CD4-positive, alpha-beta T cell treated with Interleukin-2 at 100 ng/mL for 4 hours (primary cell): ENCODE data around the gene PRKCE.

Source experiments
- DNase-seq: peaks from one replicate; pipeline ENCODE4 v3.0.0-alpha.2; 2020; ENCODE audit warnings: low spot score

The PRKCE gene

DNA sequence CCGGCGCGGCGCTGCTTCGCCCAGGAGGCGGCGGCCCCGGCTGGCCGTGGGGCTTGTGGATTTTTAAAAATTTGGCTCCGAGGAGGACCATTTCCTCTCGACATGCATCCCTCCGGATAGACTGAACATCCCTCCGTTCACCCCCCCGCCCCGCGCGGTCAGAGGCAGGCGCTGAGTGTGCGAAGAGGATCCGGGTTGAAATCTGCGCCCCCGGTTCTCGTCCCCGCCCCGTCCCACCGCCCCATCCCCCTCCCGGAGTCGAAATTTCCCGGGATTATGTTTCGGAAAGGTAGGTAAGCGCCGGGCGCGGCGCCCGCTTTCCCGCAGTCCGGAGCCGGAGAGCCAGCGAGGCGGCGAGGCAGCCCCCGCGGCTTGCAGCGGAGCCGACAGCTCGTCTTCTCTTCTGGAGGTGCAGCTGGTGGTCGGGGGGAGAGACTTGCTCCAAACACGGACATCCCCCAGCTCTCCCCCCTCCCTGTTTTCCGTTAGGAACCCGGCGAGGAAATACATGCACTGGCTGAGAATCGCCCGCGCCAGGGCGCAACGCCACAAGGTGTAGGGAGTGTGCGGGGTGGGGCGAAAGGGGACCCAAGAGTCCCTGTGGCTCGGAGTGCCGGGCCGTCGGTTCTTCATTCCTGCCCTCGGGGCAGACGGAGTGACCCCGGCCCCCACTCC is at the start of gene PRKCE:
Gene PRKCE (plus strand): TSS at position 261 of the 675 bp plus-strand sequence.
- DNase-seq = peak; percentile 52

DNA sequence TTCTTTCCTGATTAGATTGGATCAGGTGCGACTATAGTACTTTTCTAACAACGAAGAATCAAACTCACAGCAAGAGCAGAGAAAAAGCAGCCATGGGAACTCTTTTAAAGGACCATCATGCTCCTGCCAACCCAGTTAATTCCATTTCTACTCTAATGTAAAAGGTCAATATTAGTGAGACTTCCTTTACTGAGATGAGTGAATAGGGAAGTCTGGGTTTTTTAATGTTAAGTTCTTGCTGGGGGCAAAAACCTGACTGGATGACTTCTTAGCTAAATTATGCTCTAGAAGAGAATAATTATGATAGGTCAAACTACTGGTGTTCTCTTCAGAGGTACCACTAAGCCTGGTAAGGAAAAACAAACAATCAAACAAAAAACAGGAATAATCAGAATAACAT is 48.9 kb upstream of the PRKCE start:
- no peak for DNase-seq

DNA sequence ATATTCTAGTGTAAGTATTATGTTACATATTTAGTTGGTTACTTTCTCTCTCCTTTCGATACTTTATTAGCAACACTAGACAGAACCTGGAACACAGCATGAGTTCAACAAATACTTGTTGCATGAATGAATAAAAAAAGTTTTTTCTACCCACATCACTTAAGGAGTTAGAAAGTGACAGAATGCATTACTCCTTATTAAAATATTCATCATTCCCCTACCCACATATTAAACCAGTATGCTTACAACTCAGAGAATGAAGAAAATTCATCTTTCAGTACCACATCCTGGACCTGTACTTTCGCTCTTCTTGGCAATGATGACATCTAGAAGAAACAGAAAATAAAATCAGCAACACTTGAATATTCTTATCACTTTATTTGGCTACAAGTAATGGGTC is 46.4 kb upstream of the PRKCE start:
- no peak for DNase-seq

DNA sequence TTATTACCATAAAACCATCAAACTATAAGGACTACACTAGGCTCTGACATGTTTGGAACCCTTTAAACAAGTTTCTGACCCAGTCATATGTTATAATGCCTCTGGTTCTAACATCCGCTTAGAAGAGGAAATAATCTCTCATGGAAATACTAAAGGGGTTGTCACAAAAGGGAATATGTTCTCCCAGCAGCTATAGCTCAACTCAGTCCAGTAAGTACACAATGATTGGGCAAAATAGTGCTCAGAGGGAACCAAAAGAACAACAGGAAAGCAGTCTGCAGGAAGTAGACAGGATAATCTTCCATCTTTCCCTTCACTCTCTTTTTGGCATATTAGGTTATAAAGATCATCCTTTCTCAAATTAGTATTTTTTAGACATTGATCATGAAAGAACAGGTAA is 44.7 kb upstream of the PRKCE start:
- no peak for DNase-seq

DNA sequence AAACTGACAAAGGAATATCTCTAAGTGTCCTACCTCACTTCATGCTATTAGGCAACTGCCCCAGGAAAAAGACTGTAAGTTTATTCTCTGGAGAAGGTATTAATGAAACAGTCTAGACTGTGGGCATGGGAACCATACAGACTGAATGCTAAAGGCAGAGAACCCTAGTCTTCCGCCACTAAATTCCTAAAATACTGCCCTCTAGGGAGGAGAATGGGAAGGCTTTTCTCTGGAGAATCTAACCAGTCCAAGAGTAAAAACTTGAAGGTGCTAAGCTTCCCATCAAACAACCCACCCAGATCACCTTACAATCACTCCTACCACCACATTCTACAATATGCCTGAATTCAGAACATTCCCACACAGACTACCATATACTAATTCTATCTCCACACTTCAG is 43.8 kb upstream of the PRKCE start:
- DNase-seq = no peak

DNA sequence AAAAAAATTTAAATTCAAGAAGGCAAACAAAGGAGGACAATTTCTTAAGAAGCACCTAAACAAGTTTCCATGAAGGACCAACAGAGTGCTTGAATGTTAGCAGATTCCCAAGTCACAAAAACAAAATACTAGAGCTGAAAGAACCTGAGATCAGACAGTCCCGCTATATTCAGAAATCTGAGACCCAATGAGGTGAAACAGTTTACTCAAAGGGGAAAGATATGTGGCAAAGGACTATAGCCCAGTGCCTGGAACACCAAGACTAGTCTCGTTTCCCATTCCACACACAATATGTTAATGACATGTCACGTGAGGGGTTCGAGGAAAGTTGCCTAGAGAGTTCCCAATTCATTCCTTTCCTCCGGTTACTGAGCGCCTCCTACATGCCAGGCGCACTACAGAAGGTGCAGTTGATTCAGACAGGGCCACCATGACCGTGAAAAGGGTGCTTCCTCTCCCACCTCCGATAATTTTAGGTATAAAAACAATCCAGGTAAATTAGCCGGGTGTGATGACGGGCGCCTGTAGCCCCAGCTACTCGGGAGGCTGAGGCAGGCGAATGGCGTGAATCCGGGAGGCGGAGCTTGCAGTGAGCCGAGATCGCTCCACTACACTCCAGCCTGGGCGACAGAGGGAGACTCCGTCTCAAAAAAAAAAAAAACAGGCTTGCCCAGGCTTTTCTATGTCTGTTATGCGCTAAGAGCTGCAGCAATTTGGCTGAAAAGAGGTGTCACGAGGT is 41.0 kb upstream of the PRKCE start:
- peak; percentile 24 for DNase-seq

DNA sequence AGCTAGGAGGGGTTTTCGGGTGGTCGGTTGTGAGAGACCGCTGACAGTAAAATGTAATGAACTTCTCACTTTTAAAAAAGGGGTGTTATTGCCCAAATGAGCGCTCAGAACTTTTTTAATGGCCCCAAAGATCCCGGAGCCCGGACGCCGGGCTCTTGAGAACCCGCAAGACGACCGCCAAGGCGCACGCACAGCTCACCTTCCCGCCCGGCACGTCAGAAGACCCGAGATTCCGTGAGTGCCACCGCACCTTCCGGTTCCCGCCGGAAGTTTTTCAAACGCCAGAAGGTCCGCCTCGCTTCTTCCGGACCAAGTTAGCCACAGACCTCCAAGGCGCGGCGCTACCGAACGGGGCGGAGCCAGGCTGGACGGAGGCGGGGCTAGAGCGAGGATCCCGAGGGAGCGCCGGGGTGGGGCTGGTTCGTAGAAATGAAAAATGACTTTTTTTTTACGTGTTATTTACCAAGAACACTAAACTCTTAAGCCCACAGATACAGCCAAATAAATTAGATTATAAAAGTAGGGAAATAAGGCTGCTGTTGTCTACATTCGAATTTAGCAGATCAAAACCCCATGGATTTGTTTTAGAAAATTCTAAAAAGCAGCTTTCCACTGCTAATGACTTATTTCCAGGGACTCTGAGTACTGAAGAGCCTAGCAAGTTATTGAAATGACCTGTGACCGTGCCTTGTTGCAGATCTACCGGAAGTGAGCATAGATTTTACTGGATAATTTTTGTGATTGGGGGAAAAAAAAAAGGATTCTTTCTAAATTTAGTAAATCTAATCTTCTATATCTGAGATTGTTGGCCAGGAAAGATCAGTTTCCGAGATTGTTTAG is 40.2 kb upstream of the PRKCE start, which contains the start of gene SRBD1:
Gene SRBD1 (minus strand): TSS at position 248 of the 840 bp plus-strand sequence. CDS start 5,826 bp downstream, outside the sequence.
- peak; percentile 88 for DNase-seq

DNA sequence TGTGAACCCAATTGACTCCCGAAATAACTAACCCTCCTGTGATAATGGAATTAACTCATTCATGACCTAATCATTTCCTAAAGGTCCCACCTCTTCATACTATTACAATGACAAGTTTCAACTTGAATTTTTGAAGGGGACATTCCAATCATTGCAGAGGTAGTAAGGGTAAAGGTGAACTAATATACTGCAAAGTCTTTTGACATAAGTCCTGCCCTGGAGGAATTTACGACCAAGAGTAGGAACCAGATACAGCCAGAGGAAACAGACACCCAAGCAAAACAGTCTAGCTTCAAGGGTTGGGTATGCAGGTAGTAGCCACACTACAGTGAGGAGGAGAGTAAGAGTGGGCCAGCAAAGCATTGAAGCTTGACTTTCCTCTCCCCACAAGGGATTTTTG is 39.2 kb upstream of the PRKCE start:
- no peak for DNase-seq

DNA sequence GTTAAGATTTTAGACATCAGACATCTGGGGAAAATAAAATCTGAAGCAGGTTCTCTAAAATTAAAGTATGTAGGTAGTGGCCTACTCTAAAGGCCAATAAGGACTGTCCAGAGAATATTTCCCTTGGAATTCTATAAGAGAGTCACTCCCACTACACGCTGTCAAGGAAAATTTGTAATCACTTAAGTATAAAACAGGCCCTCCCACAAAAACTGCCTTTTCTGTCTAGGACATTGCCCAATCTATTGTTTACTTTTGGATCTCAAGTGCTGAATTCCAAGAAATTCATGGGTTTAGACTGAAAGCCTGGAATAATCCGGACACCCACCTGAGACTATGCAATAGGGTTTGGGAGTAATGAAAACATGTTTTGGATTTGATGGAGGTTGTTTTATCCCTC is 38.7 kb upstream of the PRKCE start:
- DNase-seq = no peak

DNA sequence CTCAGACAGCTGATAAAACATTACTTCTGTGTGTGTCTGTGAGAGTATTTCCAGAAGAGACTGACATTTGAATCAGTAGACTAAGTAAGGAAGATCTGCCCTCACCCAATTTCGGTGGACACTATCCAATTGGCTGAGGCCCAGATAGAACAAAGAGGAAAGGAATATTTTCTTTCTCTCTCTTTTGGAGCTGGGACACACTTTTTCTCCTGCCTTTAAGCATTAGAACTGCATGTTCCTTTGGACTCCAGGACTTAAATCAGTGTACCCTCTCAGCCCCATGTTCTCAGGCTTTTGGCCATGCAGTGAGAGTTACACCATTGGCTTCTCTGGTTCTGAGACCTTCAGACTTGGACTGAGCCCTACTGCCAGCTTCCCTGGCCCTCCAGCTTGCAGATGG is 37.1 kb upstream of the PRKCE start:
- DNase-seq = no peak

DNA sequence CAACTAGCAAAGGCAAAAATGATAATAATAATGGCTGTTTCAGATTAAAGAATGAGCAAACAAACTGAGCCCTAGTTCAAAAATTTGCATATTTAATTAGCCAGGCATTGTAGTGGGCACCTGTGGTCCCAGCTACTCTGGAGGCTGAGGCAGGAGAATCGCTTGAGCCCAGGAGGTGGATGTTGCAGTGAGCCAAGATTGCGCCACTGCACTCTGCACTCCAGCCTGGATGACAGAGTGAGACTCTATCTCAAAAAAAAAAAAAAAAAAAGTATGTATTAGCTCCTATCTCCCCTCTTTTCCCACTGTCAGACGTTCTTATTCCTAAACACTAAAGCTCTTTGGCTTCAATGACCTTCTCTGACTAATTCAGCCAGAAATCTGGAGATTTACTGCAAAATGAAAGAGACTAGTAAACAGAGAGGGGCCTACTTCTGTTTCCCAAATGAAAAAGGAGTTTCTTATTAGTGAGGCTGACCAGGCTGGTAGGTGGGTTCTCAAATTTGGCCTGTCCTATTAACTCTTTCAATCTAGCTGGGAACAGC is 36.5 kb upstream of the PRKCE start:
- DNase-seq = no peak

DNA sequence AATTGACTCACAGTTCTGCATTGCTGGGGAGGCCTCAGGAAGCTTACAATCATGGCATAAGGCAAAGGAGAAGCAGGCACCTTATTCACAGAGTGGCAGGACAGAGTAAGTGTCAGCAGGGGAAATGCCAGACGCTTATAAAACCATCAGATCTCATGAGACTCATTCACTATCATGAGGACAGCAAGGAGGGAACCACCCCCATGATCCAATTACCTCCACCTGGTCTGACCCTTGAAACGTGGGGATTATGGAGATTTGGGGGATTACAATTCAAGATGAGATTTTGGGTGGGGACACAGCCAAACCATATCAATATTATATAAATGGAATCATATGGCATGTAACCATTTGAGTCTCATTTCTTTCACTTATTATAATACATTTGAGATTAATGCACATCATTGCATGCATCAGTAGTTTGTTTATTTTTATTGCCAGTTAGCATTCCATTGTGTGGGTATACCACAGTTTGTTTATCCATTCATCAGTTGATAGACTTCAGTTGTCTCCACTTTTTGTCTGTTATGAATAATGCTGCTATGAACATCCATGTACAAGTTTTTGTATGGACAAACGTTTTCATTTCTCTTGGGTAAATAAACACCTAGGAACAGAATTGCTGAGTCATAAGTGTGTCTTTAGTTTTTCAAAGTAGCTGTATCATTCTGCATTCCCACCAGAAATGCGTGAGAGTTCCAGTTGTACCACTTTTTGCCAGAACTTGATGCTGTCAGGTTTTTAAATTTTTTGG is 34.6 kb upstream of the PRKCE start:
- no peak for DNase-seq

DNA sequence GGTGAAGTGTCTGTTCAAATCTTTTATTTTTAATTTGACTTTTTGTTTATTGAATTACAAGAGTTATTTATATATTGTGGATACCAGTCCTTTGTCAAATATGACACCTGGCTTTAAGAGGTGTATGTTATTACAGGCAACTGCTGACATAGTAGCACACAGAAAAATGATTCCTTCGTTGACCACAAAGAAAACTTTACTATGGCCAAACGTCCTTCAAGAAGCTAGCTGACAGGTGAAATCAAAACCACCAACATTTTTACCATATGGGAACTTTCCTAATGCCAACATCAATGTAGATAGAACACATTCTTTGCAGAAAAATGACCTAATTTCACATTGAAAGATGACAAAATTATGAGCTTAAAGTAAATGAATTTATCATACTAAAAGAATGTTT is 34.0 kb upstream of the PRKCE start:
- no peak for DNase-seq

DNA sequence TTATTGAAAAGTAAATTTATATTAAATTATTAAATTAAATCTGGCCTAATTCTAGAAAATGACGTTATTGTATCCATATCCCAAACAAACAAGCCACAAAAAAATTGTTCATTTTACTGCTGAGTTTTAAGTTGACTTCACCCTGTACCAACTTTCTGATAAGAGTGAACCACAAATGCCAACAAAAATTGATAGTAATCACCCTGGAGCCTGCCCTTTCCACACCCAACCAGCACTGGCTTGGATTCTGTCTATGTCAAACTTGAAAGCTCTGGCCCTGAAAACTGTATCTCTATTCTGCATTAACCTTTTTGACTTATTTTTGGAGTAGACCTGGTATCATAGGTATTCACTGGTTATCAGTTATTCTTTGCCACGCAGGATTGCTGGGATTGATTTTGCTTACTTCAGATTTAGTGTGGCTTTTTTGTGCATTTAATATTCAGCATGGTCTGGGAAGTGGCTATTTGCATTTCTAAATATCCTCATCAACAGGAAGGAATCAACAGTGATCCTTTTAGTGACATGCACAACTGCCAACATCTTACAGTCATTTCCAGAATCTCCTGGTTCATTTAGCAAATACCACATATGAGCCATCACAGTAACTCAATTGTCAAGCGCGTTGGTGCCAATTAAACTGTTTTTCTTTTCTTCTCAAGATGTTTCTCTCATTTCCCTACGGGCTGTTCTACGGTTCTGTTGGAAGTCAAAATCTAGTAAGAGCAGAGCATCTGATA is 29.0 kb upstream of the PRKCE start:
- no peak for DNase-seq

DNA sequence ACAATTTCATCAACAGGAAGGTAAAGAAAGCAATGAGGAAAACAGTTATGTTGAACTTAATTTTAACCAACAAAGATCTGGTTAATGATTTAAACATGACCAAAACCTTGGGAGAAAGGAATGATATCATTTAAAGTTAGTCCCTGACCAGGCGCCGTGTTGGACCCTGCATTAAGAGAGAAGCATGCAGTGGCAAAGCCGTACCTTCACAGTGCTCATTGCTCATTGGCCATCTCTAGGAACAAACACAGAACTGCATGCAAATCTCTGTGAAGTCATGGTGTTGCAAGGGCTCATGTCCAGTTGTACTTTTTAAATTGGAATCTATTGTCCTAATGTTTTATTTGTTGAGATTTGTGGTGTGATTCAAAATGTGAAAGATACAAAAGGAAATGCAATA is 28.4 kb upstream of the PRKCE start:
- no peak for DNase-seq

DNA sequence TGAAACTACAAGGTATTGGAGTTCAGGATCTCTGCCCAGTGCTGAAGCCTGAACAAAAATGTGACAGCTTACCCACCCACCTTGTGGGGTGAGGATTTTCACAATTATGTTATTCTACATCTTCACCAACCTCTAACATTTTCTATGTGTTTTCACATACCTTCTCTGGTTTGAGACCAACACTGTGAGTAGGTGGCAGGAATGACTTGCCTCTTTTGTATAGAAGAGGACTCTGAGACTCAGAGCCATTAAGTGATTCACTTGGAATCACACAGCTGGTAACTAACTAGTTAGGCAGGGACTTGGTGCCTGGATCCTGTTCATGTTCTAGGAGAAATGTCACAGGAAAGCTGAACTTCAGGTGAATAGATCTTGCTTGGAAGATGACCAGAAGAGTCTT is 25.7 kb upstream of the PRKCE start:
- DNase-seq = no peak

DNA sequence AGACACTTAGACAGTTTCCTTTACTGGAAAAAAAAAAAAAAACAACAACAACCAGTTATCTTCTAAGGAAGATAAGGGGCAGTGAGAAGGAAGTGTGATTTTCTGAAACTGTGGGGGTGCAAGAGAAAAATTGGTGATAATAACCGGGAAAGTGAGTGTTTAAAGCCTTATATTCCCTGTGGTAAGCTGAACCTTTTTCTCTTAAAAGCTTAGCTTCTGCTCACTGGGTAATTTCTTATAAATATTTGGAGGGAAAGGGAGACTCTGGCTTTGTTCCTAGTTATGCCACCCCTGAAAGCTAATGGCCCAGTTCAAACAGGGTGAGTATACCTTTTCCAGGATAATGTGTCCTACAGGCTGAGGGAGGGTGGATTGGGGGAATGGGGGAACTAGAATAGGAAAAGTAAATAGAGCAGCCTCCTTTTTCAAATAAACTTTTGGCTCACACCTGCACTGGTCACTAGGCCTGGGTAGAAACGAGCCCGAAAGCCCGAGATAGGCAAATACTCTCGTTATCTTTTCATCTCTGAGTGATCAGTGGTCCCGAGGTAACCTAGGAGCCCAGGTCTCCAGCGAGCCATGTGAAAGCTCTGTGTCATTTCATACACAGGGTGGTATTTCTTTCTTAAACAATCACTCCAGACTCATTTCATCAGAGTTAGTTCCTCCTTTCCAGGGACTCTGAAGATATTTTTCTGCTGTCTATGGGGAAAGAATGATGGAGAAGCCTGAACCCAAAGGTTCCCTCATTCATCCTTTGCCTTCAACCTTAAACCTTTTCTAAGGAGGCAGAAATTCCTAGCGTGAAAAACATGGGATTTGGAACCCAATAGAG is 24.9 kb upstream of the PRKCE start:
- no peak for DNase-seq

DNA sequence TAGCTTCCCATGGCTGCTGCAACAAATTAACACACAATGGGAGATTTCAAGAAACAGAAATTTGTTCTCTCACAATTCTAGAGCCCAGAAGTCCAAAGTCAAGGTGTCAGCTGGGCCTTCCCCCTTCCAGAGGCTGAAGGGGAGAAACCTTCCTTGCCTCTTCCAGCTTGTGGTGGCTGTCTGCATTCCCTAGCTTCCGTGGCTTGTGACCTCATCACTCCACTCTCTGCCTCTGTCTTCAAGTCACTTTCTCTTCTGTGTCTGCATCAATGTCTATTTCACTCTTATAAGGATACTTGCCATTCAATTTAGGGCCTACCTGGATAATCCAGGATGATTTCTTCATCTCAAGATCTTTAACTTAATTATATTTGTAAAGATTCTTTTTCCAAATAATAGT is 23.6 kb upstream of the PRKCE start:
- no peak for DNase-seq

DNA sequence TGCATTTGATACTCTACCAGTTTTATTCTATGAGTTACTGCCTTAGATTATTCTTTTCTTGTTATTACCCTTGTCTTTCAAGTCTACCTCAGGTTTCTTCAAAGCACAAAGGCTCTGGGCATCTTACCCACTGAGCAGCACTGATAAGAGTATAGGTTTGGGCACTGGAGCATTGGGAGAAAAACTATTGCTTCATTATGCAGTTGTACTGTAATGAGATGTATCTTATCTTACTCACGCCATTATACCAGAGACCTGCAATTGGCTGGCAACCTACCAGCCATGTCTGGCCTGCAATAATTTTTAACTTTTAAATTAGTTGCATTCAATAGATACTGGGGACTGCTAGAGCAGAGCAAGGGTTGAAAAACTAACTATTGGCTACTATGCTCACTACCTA is 21.5 kb upstream of the PRKCE start:
- no peak for DNase-seq

DNA sequence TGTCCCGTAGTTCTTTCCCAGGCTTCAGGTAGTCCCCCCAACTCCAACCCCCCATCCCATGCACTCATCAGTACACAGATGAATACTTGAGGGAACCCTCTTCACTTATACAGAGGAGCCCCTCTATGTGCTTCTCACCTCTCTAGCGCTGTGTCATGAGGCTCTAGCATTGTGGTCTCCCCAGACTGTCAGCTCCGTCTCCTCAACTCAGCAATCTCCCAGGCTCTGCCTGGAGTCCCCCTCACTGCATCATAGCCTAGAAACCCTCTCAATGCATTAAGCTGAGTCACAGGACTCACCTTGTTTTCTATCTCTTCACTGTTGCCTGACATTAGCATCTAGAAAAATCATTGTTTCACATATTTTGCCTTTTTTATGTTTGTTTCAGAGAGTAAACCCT is 20.2 kb upstream of the PRKCE start:
- DNase-seq = no peak
